SK-N-SH (cell line): Measurements from ENCODE around the gene NOL4L.
A peak's percentile ranks its signal among the peaks of the same experiment; 100 is the strongest.

Source experiments
- CHD2 ChIP-seq: fragments of 150-350 bp; IDR thresholded peaks from 2 replicates; pipeline ENCODE4 v1.6.1; 2018; ENCODE audit warnings: low read length; ENCODE audit not compliant: partially characterized antibody
- CTCF ChIP-seq: fragments of 200-600 bp; sonication (generic); IDR thresholded peaks from 2 replicates; pipeline ENCODE4 v1.6.1; 2017; ENCODE audit warnings: antibody characterized with exemption, mild to moderate bottlenecking, moderate library complexity
- ELF1 ChIP-seq: IDR thresholded peaks from 2 replicates; pipeline ENCODE4 v1.4.0; 2012
- EP300 ChIP-seq, 2 experiments: IDR thresholded peaks; 2 replicates each; pipeline versions ENCODE4 v1.4.0 to v1.6.1; 2012; ENCODE audit warnings: borderline replicate concordance in 1 of 2, low read depth in 1 of 2, low read length in 1 of 2
- FOXJ3 ChIP-seq: sonication (generic); formaldehyde crosslinking; IDR thresholded peaks from 2 replicates; pipeline ENCODE4 v1.5.1; 2020; ENCODE audit warnings: mild to moderate bottlenecking, missing genetic modification reagents
- GATA2 ChIP-seq: sonication (generic); formaldehyde crosslinking; IDR thresholded peaks from 2 replicates; pipeline ENCODE4 v1.5.0; 2020; ENCODE audit warnings: mild to moderate bottlenecking, missing genetic modification reagents
- JUND ChIP-seq: IDR thresholded peaks from 2 replicates; pipeline ENCODE4 v1.4.0; 2012
- POLR2AphosphoS5 ChIP-seq: IDR thresholded peaks from 2 replicates; pipeline ENCODE4 v1.6.1; 2012; ENCODE audit warnings: low read depth, low read length
- RAD21 ChIP-seq: IDR thresholded peaks from 2 replicates; pipeline ENCODE4 v1.6.1; 2012; ENCODE audit warnings: mild to moderate bottlenecking, low read length
- REST ChIP-seq: IDR thresholded peaks from 2 replicates; pipeline ENCODE4 v1.6.1; 2012; ENCODE audit warnings: mild to moderate bottlenecking, low read depth, low read length, moderate library complexity
- TAF1 ChIP-seq: IDR thresholded peaks from 2 replicates; pipeline ENCODE4 v1.6.1; 2012; ENCODE audit warnings: low read depth, mild to moderate bottlenecking, low read length, moderate library complexity, borderline replicate concordance

GRCh38 chr20:32483351-32484224, 101.5 kb downstream of the NOL4L start:
- TF ChIP-seq RAD21: no peak
- TF ChIP-seq CTCF: 0 out of 2 replicates have a peak, but pooled peaks have one; percentile 11
- no peak for TF ChIP-seq ELF1
- no peak for TF ChIP-seq GATA2 (CRISPR knock-in tag)
- TF ChIP-seq FOXJ3: no peak
- peak in 1 of 2 experiments; percentile 31; a peak in 1 of 4 replicates for TF ChIP-seq EP300 (IDR thresholded peaks at IDR 0.05; ENCODE audit: borderline replicate concordance in 1 of 2, low read depth in 1 of 2, low read length in 1 of 2)
- peak; percentile 51; the same call in 1 of the 2 replicates for TF ChIP-seq TAF1
- peak; percentile 30 for TF ChIP-seq CHD2
- TF ChIP-seq REST: no peak
- TF ChIP-seq JUND: no peak
- TF ChIP-seq POLR2AphosphoS5: peak; percentile 83
